H1 (cell line): Measurements from ENCODE around the gene BTBD16. TPM values are rescaled to one million over a fixed set of nuclear protein-coding genes. Genes with fewer than 3 reads are reported as not detected.

ENCODE experiments used
- CTCF ChIA-PET: fragments of 300-600 bp; sonication (Branson Sonifier 250); formaldehyde crosslinking; loops from one replicate; lab custom pipeline; 2021; ENCODE audit not compliant: partially characterized antibody; lab: Charles Lee
- POLR2A ChIA-PET: fragments of 300-600 bp; sonication (Branson Sonifier 250); formaldehyde crosslinking; loops from one replicate; lab custom pipeline; 2021; ENCODE audit warnings: inconsistent platforms; ENCODE audit not compliant: partially characterized antibody; lab: Charles Lee
- DNase-seq, 2 experiments: peaks; one replicate each; pipeline versions ENCODE4 v3.0.0 to v3.0.0-alpha.2; 2010 to 2022; ENCODE audit warnings: low spot score in 2 of 2, low read depth in 1 of 2, mixed read lengths in 1 of 2
- FAIRE-seq: peaks from 2 replicates; lab custom pipeline; 2011; peaks lifted over from hg19 to GRCh38; lab: Jason Lieb, UNC
- H2AFZ ChIP-seq: 2 replicates; pipeline ENCODE4 v1.8.1; 2012; ENCODE audit warnings: low read length, inconsistent platforms
- H2AK5ac ChIP-seq: 2 replicates; pipeline ENCODE4 v1.6.1; 2013; ENCODE audit warnings: low read depth, low read length
- H2BK120ac ChIP-seq: replicated peaks from 2 replicates; pipeline ENCODE3; 2013; ENCODE audit warnings: low read depth, low read length, inconsistent platforms
- H2BK12ac ChIP-seq: 2 replicates; pipeline ENCODE4 v1.6.1; 2013; ENCODE audit warnings: low read depth, low read length
- H2BK15ac ChIP-seq: 2 replicates; pipeline ENCODE4 v1.6.1; 2013; ENCODE audit warnings: low read length
- H2BK20ac ChIP-seq: 2 replicates; pipeline ENCODE4 v1.6.1; 2013; ENCODE audit warnings: low read length
- H2BK5ac ChIP-seq: 2 replicates; pipeline ENCODE4 v1.6.1; 2013; ENCODE audit warnings: low read depth, low read length
- H3K14ac ChIP-seq: 2 replicates; pipeline ENCODE4 v1.6.1; 2013; ENCODE audit warnings: inconsistent platforms; ENCODE audit not compliant: insufficient read length
- H3K18ac ChIP-seq: 2 replicates; pipeline ENCODE4 v1.6.1; 2013; ENCODE audit warnings: low read length; ENCODE audit errors: extremely low read depth
- H3K23ac ChIP-seq: 2 replicates; pipeline ENCODE4 v1.6.1; 2013; ENCODE audit warnings: inconsistent platforms; ENCODE audit not compliant: insufficient read length
- H3K23me2 ChIP-seq: 2 replicates; pipeline ENCODE4 v1.6.1; 2013; ENCODE audit warnings: low read depth, low read length
- H3K27ac ChIP-seq: 2 replicates; pipeline ENCODE4 v1.6.1; 2011; ENCODE audit warnings: low read depth, low read length, inconsistent platforms
- H3K27me3 ChIP-seq, 4 experiments: replicated peaks in 1 of 4; 1 replicate in 1 of 4; 2 replicates in 3 of 4; pipeline versions ENCODE4 v1.6.1 to v1.8.1; 2011 to 2013; ENCODE audit warnings: low read length in 3 of 4, mild to moderate bottlenecking in 3 of 4, inconsistent platforms in 2 of 4, mixed read lengths in 2 of 4, moderate library complexity in 1 of 4; ENCODE audit not compliant: control insufficient read depth in 3 of 4, insufficient read depth in 3 of 4; ENCODE audit errors: extremely low read depth in 1 of 4
- H3K36me3 ChIP-seq, 4 experiments: 2 replicates each; pipeline versions ENCODE4 v1.6.1 to v1.8.1; 2011 to 2013; ENCODE audit warnings: mild to moderate bottlenecking in 4 of 4, low read length in 3 of 4, moderate library complexity in 2 of 4, control low read depth in 1 of 4, inconsistent platforms in 1 of 4; ENCODE audit not compliant: insufficient read depth in 4 of 4, control insufficient read depth in 2 of 4
- H3K4ac ChIP-seq: replicated peaks from 2 replicates; pipeline ENCODE3; 2013; ENCODE audit warnings: low read length, low read depth, mixed read lengths, inconsistent platforms; ENCODE audit not compliant: insufficient read length
- H3K4me1 ChIP-seq, 4 experiments: replicated peaks in 1 of 4; 1 replicate in 1 of 4; 2 replicates in 3 of 4; pipeline versions ENCODE4 v1.6.1 to v1.8.1; 2011 to 2013; ENCODE audit warnings: low read length in 3 of 4, inconsistent platforms in 2 of 4, mixed read lengths in 1 of 4; ENCODE audit not compliant: insufficient read depth in 4 of 4, control insufficient read depth in 3 of 4
- H3K4me2 ChIP-seq, 2 experiments: 2 replicates each; pipeline versions ENCODE4 v1.6.1 to v1.8.1; 2011 to 2013; ENCODE audit warnings: low read depth in 2 of 2, low read length in 2 of 2, control low read depth in 1 of 2, inconsistent platforms in 1 of 2, mild to moderate bottlenecking in 1 of 2; ENCODE audit not compliant: insufficient read depth in 1 of 2
- H3K4me3 ChIP-seq, 4 experiments: fragments of 200-600, 300-600 bp in 1 of 4; sonication (generic), shearing (Covaris generic), sonication (Bioruptor Twin) in 1 of 4; 2 replicates each; pipeline versions ENCODE4 v1.5.1 to v1.8.1; 2011 to 2016; ENCODE audit warnings: low read length in 4 of 4, low read depth in 3 of 4, control low read depth in 2 of 4, inconsistent platforms in 2 of 4, mild to moderate bottlenecking in 2 of 4, mixed read lengths in 1 of 4, moderate library complexity in 1 of 4; ENCODE audit not compliant: insufficient read depth in 2 of 4; ENCODE audit errors: extremely low read depth in 1 of 4
- H3K56ac ChIP-seq: replicated peaks from 2 replicates; pipeline ENCODE3; 2013; ENCODE audit warnings: low read depth, mild to moderate bottlenecking, mixed read lengths, low read length, inconsistent platforms; ENCODE audit not compliant: insufficient read length
- H3K79me1 ChIP-seq: 2 replicates; pipeline ENCODE4 v1.6.1; 2013; ENCODE audit warnings: low read depth, low read length, control low read depth
- H3K79me2 ChIP-seq, 2 experiments: 2 replicates each; pipeline versions ENCODE4 v1.6.1 to v1.8.1; 2012 to 2013; ENCODE audit warnings: low read length in 2 of 2, mild to moderate bottlenecking in 2 of 2, inconsistent platforms in 1 of 2; ENCODE audit not compliant: insufficient read depth in 2 of 2, control insufficient read depth in 1 of 2
- H3K9ac ChIP-seq, 4 experiments: replicated peaks in 1 of 4; 1 replicate in 1 of 4; 2 replicates in 3 of 4; pipeline versions ENCODE4 v1.6.1 to v1.8.1; 2011 to 2013; ENCODE audit warnings: low read depth in 3 of 4, low read length in 3 of 4, control low read depth in 2 of 4, mild to moderate bottlenecking in 2 of 4, moderate library complexity in 2 of 4, inconsistent platforms in 1 of 4; ENCODE audit errors: extremely low read depth in 1 of 4
- H3K9me3 ChIP-seq, 2 experiments: 2 replicates each; pipeline versions ENCODE4 v1.6.1 to v1.8.1; 2012 to 2013; ENCODE audit warnings: mild to moderate bottlenecking in 2 of 2, moderate library complexity in 2 of 2, control low read depth in 1 of 2, inconsistent platforms in 1 of 2, low read depth in 1 of 2, low read length in 1 of 2, mixed read lengths in 1 of 2; ENCODE audit not compliant: insufficient read depth in 2 of 2
- H4K20me1 ChIP-seq, 2 experiments: replicated peaks in 1 of 2; 2 replicates each; pipeline versions ENCODE3 to v1.8.1; 2011 to 2013; ENCODE audit warnings: inconsistent platforms in 2 of 2, low read length in 2 of 2, mild to moderate bottlenecking in 1 of 2; ENCODE audit not compliant: insufficient read depth in 2 of 2, control insufficient read depth in 1 of 2
- H4K5ac ChIP-seq: 2 replicates; pipeline ENCODE4 v1.6.1; 2013; ENCODE audit warnings: low read length, low read depth, mixed read lengths, inconsistent platforms; ENCODE audit not compliant: insufficient read length
- H4K8ac ChIP-seq: 2 replicates; pipeline ENCODE4 v1.8.0; 2013; ENCODE audit warnings: mild to moderate bottlenecking, moderate library complexity, low read length, inconsistent platforms; ENCODE audit not compliant: insufficient read depth; ENCODE audit errors: extremely low read depth
- H4K91ac ChIP-seq: replicated peaks from 2 replicates; pipeline ENCODE3; 2013; ENCODE audit warnings: low read length, mixed read lengths, inconsistent platforms; ENCODE audit not compliant: insufficient read length
- BRCA1 ChIP-seq: IDR thresholded peaks from 2 replicates; pipeline ENCODE4 v1.6.1; 2012; ENCODE audit warnings: low read depth, low read length, improper control_type of control experiment
- CBX5 ChIP-seq: fragments of 300-800, 300-1000 bp; sonication (generic); IDR thresholded peaks from 2 replicates; pipeline ENCODE4 v1.7.1; 2016; ENCODE audit warnings: antibody characterized with exemption, low read length, low read depth
- EGR1 ChIP-seq: IDR thresholded peaks from 2 replicates; pipeline ENCODE4 v1.6.1; 2011; ENCODE audit warnings: low read depth, low read length, borderline replicate concordance
- EP300 ChIP-seq, 2 experiments: IDR thresholded peaks; 1 replicate in 1 of 2; 2 replicates in 1 of 2; pipeline ENCODE4 v1.6.1; 2011 to 2012; ENCODE audit warnings: low read depth in 2 of 2, low read length in 2 of 2, mild to moderate bottlenecking in 2 of 2, borderline replicate concordance in 1 of 2, inconsistent platforms in 1 of 2, moderate library complexity in 1 of 2
- GTF2F1 ChIP-seq: IDR thresholded peaks from 2 replicates; pipeline ENCODE4 v1.6.1; 2012; ENCODE audit warnings: low read depth, low read length, improper control_type of control experiment, borderline replicate concordance
- RAD21 ChIP-seq, 2 experiments: IDR thresholded peaks in 1 of 2; conservative IDR thresholded peaks in 1 of 2; 2 replicates each; pipeline ENCODE4 v1.6.1; 2011; ENCODE audit warnings: low read depth in 2 of 2, low read length in 2 of 2, improper control_type of control experiment in 1 of 2, inconsistent platforms in 1 of 2, mild to moderate bottlenecking in 1 of 2, moderate library complexity in 1 of 2
- SAP30 ChIP-seq: fragments of 300-600 bp; sonication (generic); IDR thresholded peaks from 2 replicates; pipeline ENCODE4 v1.7.1; 2012; ENCODE audit warnings: low read length, moderate library complexity, mild to moderate bottlenecking, inconsistent platforms; ENCODE audit not compliant: insufficient read depth, insufficient replicate concordance
- SIX5 ChIP-seq: IDR thresholded peaks from 2 replicates; pipeline ENCODE4 v1.6.1; 2011; ENCODE audit warnings: mild to moderate bottlenecking, low read depth, low read length
- SP2 ChIP-seq: IDR thresholded peaks from 2 replicates; pipeline ENCODE4 v1.6.1; 2012; ENCODE audit warnings: mild to moderate bottlenecking, low read length, inconsistent platforms
- SUZ12 ChIP-seq: fragments of 200-600 bp; sonication (generic); IDR thresholded peaks from 2 replicates; pipeline ENCODE4 v1.6.1; 2012; ENCODE audit warnings: mild to moderate bottlenecking, inconsistent platforms, low read length, moderate library complexity, mixed read lengths
- WGBS, 2 experiments: shearing (Covaris generic) in 1 of 2; methylation state at CpG; one replicate each; pipeline versions ENCODE4 v1.1.6 to v1.1.7; 2013 to 2015; ENCODE audit warnings: low lambda C conversion rate in 2 of 2, mixed read lengths in 2 of 2, inconsistent platforms in 1 of 2, low coverage in 1 of 2, missing lambda C conversion rate in 1 of 2; ENCODE audit not compliant: insufficient replicate concordance in 2 of 2, insufficient coverage in 1 of 2, insufficient read length in 1 of 2; ENCODE audit errors: extremely low coverage in 1 of 2, missing lambda C conversion rate in 1 of 2; 5-methylcytosine and 5-hydroxymethylcytosine counted together
- polyA plus RNA-seq, 7 experiments: library from polyadenylated mRNA; depleted of rRNA in 3 of 7; stranded (reverse) in 5 of 7; unstranded in 2 of 7; fragments of >200 nt in 5 of 7; fragments of 200-250 nt in 2 of 7; gene quantifications; 1 replicate in 5 of 7; 2 replicates in 1 of 7; 4 replicates in 1 of 7; pipeline versions ENCODE4 v1.2.1 to v1.2.3, GENCODE V29; 2011 to 2013; ENCODE audit warnings: missing spikeins in 2 of 7, mixed read lengths in 2 of 7
- total RNA-seq: library from RNA; stranded (reverse); fragmentation: NEBNext Ultra II Directional; extraction: Animal tissue kit (Norgen Biotek cat#: 25700); gene quantifications from 2 replicates; pipeline ENCODE4 v1.2.1, GENCODE V29; 2021
- TF ChIP-seq, protein P1 (sequence below): IDR thresholded peaks from 2 replicates; pipeline ENCODE4 v1.6.1; 2011; ENCODE audit warnings: low read length, improper control_type of control experiment
- TF ChIP-seq, protein P2 (sequence below): IDR thresholded peaks from 2 replicates; pipeline ENCODE4 v1.6.1; 2011; ENCODE audit warnings: low read depth, mild to moderate bottlenecking, low read length; ENCODE audit not compliant: insufficient read depth

Gene BTBD16
- total and polyA plus RNA-seq, 2 of the 8 experiments (the other 6 are each of a cell fraction or from before 2014, with no cell fraction given), result 0.05 TPM; not detected in 1

DNA sequence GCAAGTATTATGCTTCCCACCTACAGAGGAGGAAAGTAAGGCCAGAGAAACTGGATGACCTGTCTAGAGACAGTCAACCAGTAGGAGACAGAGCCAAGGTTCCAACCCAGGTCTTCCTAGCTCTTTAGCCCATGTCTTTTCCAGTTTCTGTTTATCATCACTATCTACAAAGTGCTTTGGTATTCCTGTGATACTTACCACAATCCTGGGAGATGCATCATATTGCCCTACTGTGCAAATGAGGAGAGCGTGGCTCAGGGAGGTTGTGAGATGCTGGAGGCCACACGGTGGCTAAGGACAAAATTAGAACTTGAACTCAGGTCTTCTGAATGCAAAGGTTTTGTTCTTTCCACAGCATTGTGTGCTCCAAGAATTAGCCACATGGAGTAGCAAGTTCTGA lies 92.2 kb downstream of the BTBD16 start:
- H3K79me2 ChIP-seq, result no peaks in the 10 kb centered on the region
- H4K5ac ChIP-seq, result no peak overlapping the region
- no peak overlapping the region for H2BK15ac ChIP-seq
- H3K23me2 ChIP-seq, result no peaks in the 10 kb centered on the region; the same call in 1 of the 2 replicates
- ChIA-PET POLR2A (no interaction called here), CTCF (interaction anchor here (0.5 to 0.7 kb wide), 2 partner anchors 9 to 192 kb away, joined by 3 read pairs; no protein-coding TSS in a partner anchor)
- H3K23ac ChIP-seq, result no peak overlapping the region
- H3K79me1 ChIP-seq, result no peaks in the 10 kb centered on the region
- no peak overlapping the region for H2BK12ac ChIP-seq
- H4K8ac ChIP-seq, result no peak overlapping the region
- no peak overlapping the region for H2AFZ ChIP-seq
- no peak overlapping the region for H2BK20ac ChIP-seq
- no peak overlapping the region for H2AK5ac ChIP-seq
- WGBS, 2 experiments, result 88% methylated on average over 2 of the region's 2 CpGs; no CpG with 5 or more reads in 1 of the 2 experiments
- no peak for FAIRE-seq
- no peaks in the 10 kb centered on the region for H3K36me3 ChIP-seq
- H3K14ac ChIP-seq, result no peak overlapping the region
- no peak overlapping the region for H3K4me2 ChIP-seq
- H3K18ac ChIP-seq, result no peak overlapping the region
- no peak overlapping the region for H3K4me3 ChIP-seq
- no peak for DNase-seq
- no peak overlapping the region for H3K27ac ChIP-seq
- peaks cover 0 to 2% (median 1%) of the 10 kb centered on the region in 4 experiments; a peak in 3 of 7 replicates for H3K4me1 ChIP-seq
- H3K56ac ChIP-seq, result no peak overlapping the region
- no peak overlapping the region for H4K91ac ChIP-seq
- no peak overlapping the region for H2BK120ac ChIP-seq
- H4K20me1 ChIP-seq, result no peaks in the 10 kb centered on the region
- no peaks in the 10 kb centered on the region for H3K27me3 ChIP-seq
- no peak overlapping the region for H2BK5ac ChIP-seq
- H3K4ac ChIP-seq, result no peak overlapping the region
- H3K9me3 ChIP-seq, result 0 out of 4 replicates have a peak, but pooled peaks cover 0 to 4% of the 10 kb centered on the region in 2 experiments
- H3K9ac ChIP-seq, result no peak overlapping the region
- TF ChIP-seq SIX5, result no peak
- TF ChIP-seq, protein P1, sequence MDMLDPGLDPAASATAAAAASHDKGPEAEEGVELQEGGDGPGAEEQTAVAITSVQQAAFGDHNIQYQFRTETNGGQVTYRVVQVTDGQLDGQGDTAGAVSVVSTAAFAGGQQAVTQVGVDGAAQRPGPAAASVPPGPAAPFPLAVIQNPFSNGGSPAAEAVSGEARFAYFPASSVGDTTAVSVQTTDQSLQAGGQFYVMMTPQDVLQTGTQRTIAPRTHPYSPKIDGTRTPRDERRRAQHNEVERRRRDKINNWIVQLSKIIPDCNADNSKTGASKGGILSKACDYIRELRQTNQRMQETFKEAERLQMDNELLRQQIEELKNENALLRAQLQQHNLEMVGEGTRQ, result no peak
- no peak for TF ChIP-seq EGR1
- TF ChIP-seq CBX5, result no peak
- no peak for TF ChIP-seq RAD21 (IDR thresholded peaks at IDR 0.05 in 1 of 2, conservative IDR thresholded peaks at IDR 0.05 in 1 of 2; ENCODE audit: low read depth in 2 of 2, low read length in 2 of 2)
- TF ChIP-seq BRCA1, result no peak
- TF ChIP-seq SUZ12, result no peak
- TF ChIP-seq EP300 (IDR thresholded peaks at IDR 0.05; ENCODE audit: borderline replicate concordance in 1 of 2, low read depth in 2 of 2, low read length in 2 of 2), result no peak
- TF ChIP-seq, protein P2, sequence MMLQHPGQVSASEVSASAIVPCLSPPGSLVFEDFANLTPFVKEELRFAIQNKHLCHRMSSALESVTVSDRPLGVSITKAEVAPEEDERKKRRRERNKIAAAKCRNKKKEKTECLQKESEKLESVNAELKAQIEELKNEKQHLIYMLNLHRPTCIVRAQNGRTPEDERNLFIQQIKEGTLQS, result no peak
- TF ChIP-seq SAP30, result no peak
- no peak for TF ChIP-seq SP2
- no peak for TF ChIP-seq GTF2F1
